Naive thymus-derived CD8-positive, alpha-beta T cell (primary cell): ENCODE results near the gene NCAM2. TPM values are rescaled to one million over a fixed set of nuclear protein-coding genes. Genes with fewer than 3 reads are reported as not detected.
A peak's percentile ranks its signal among the peaks of the same experiment; 100 is the strongest.

ENCODE experiments used
- ATAC-seq, 2 donors: fragments of 150-1000 bp; cut with Tn5 transposase in 1 of 2; sonication (Bioruptor Pico), chemical (Tn5 transposase) in 1 of 2; 1 replicate in 1 of 2; 2 replicates in 1 of 2; pipeline ENCODE4 v1.10.0; 2021; ENCODE audit warnings: mild to moderate bottlenecking in 2 of 2, moderate library complexity in 2 of 2
- POLR2A ChIA-PET: fragments of 350-600 bp; sonication (Branson Sonifier 250); formaldehyde crosslinking; loops from one replicate; lab custom pipeline; 2021; ENCODE audit warnings: antibody characterized with exemption; lab: Charles Lee
- DNase-seq, 10 donors: peaks; one replicate each; pipeline versions ENCODE4 v3.0.0 to v3.0.0-alpha.2; 2020 to 2022
- H3K27ac Mint-ChIP-seq, 10 donors: one replicate each; pipeline ENCODE4 v1.8.0; 2020 to 2022; ENCODE audit warnings: mild to moderate bottlenecking in 10 of 10, mixed read lengths in 10 of 10, moderate library complexity in 4 of 10, inconsistent platforms in 1 of 10
- H3K27me3 Mint-ChIP-seq, 5 donors: one replicate each; pipeline ENCODE4 v1.8.0; 2021 to 2022; ENCODE audit warnings: mixed read lengths in 5 of 5
- H3K36me3 Mint-ChIP-seq, 3 donors: one replicate each; pipeline ENCODE4 v1.8.0; 2020 to 2022; ENCODE audit warnings: mixed read lengths in 3 of 3, mild to moderate bottlenecking in 2 of 3, inconsistent platforms in 1 of 3
- H3K4me1 Mint-ChIP-seq, 4 donors: one replicate each; pipeline ENCODE4 v1.8.0; 2021 to 2022; ENCODE audit warnings: mixed read lengths in 4 of 4
- H3K4me3 Mint-ChIP-seq, 10 donors: one replicate each; pipeline ENCODE4 v1.8.0; 2020 to 2022; ENCODE audit warnings: mild to moderate bottlenecking in 10 of 10, mixed read lengths in 10 of 10, moderate library complexity in 6 of 10, inconsistent platforms in 1 of 10
- H3K9me3 Mint-ChIP-seq, 9 donors: one replicate each; pipeline ENCODE4 v1.8.0; 2020 to 2022; ENCODE audit warnings: mixed read lengths in 9 of 9, mild to moderate bottlenecking in 3 of 9, inconsistent platforms in 1 of 9, moderate library complexity in 1 of 9
- polyA plus RNA-seq, 3 donors: library from polyadenylated mRNA; unstranded; fragments of 300-500 nt; fragmentation: Illumina TruSeq; gene quantifications; one replicate each; pipeline ENCODE4 v1.2.3, GENCODE V29; 2021
- total RNA-seq, 8 experiments: library from RNA in 2 of 8; stranded (reverse) in 2 of 8; gene quantifications; one replicate each; pipeline ENCODE4 v1.2.3 and lab custom pipeline; 2021 to 2026

Gene NCAM2
- total and polyA plus RNA-seq, 5 experiments from 2014 or later, result not detected

DNA sequence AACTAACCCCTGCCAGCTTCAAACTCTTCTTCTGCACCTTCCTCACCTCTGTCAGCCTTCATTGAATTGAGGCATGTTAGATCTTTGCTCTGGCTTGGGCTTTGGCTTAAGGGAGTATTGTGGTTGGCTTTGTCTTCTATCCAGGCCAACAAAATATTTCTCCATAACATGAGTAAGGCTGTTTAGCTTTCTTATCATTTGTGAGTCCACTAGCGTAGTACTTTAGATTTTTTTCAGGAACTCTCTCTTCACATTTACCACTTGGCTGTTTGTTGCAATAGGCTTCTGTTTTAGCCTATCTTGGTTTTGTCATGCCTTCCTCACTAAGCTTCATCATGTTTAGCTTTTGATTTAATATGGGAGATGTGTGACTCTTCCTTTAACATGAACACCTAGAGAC lies 417.5 kb downstream of the NCAM2 start:
- H3K4me1 Mint-ChIP-seq, result no peaks in the 10 kb centered on the region
- DNase-seq (no peak), ATAC-seq (no peak)
- POLR2A ChIA-PET, result no interaction called here
- no peaks in the 10 kb centered on the region for H3K27me3 Mint-ChIP-seq
- peaks cover 0 to 15% (median 5%) of the 10 kb centered on the region in 9 donors for H3K9me3 Mint-ChIP-seq
- no peak overlapping the region for H3K4me3 Mint-ChIP-seq
- no peaks in the 10 kb centered on the region for H3K36me3 Mint-ChIP-seq
- no peak overlapping the region for H3K27ac Mint-ChIP-seq

DNA sequence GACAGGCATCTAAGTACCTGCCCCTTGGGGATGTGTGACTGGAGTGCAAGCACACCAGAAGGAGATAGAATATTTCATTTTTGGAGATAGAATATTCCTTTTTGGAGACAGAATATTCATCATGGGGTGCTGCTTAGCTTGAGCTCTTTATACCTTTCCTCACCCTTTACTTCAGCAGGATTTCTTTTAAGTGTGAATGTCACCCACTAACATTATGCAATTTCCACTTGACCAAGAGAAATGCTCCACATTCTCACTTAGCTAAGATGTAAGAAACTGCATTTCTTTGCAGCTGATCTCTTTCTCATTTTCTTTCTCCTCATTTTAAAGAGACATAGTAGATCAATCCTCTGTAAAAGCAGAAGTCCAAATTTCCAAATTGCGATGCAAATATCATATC lies 436.7 kb downstream of the NCAM2 start:
- DNase-seq, result no peak
- Mint-ChIP-seq H3K27ac (no peak overlapping the region), H3K36me3 (no peaks in the 10 kb centered on the region), H3K4me1 (no peaks in the 10 kb centered on the region), H3K27me3 (no peaks in the 10 kb centered on the region), H3K4me3 (no peak overlapping the region), H3K9me3 (peaks cover 0 to 10% (median 0%) of the 10 kb centered on the region in 9 donors)
- POLR2A ChIA-PET, result no interaction called here
- no peak for ATAC-seq

DNA sequence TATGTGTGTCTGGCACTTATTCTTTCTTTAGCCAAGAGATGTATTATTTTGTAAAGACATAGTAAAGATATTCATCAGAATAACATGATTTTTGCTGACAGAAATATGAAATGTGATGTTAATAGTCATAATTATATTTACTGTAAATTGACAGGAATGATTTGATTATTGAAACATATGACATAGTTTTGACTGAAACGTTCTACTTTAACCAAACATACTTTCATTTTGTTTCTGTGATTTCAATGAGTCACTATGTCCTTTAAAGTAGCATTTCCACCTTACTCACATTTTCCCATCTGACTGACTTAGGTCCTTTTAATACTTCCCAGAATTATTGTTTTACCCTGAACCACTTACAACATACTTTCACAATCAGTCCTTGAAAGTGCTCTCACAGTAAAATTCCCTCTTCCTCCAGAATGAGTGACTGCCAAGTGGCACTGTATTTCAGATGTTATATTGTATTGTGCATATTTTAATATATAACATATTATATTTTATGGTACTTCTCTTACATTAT lies 437.9 kb downstream of the NCAM2 start:
- H3K27ac Mint-ChIP-seq, result no peak overlapping the region
- no peak overlapping the region for H3K4me3 Mint-ChIP-seq
- peaks cover 0 to 10% (median 0%) of the 10 kb centered on the region in 9 donors for H3K9me3 Mint-ChIP-seq
- no peaks in the 10 kb centered on the region for H3K4me1 Mint-ChIP-seq
- ATAC-seq, result no peak
- POLR2A ChIA-PET, result no interaction called here
- H3K27me3 Mint-ChIP-seq, result no peaks in the 10 kb centered on the region
- no peak for DNase-seq
- no peaks in the 10 kb centered on the region for H3K36me3 Mint-ChIP-seq

DNA sequence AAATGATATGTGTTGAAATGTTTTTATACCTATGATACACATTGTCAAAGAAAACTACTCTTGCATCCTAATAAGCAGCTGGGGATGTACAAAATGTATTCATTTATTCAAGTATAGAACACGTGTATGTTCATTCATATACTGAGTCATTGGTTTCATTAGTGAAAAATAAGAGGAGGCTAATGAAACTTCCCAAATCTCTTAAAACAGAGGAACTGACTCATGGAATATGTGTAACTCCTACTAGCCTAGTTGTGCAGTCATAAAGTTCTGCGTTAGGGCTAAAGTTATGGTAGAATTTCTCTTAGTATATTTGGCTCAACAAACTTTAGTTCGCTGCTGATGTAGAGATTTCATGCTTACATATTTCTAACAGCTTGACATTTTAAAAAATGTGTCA lies 441.6 kb downstream of the NCAM2 start:
- H3K9me3 Mint-ChIP-seq, result peaks cover 0 to 19% (median 2%) of the 10 kb centered on the region in 9 donors
- DNase-seq, result no peak
- H3K36me3 Mint-ChIP-seq, result no peaks in the 10 kb centered on the region
- POLR2A ChIA-PET, result no interaction called here
- no peak for ATAC-seq
- H3K27me3 Mint-ChIP-seq, result no peaks in the 10 kb centered on the region
- H3K4me1 Mint-ChIP-seq, result no peaks in the 10 kb centered on the region
- H3K27ac Mint-ChIP-seq, result no peak overlapping the region
- H3K4me3 Mint-ChIP-seq, result no peak overlapping the region

DNA sequence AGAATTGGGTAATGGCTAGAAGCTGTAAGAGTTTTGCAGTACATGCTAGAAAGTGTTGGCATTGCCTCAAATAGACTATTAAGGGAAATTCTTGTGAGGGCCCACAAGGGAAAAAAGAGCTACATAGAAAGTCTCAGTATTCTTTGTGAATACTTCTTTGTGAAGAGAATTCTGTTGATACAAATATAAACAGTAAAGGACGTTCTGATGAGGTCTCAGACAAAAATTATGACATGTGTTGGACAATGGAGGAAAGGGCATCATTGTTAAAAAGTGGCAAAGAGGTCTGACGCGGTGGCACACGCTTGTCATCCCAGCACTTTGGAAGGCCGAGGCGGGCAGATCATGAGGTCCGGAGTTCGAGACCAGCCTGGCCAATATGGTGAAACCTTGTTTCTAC lies 458.9 kb downstream of the NCAM2 start:
- Mint-ChIP-seq H3K27ac (no peak overlapping the region), H3K9me3 (peaks cover 0 to 6% (median 0%) of the 10 kb centered on the region in 9 donors), H3K4me3 (no peak overlapping the region), H3K4me1 (no peaks in the 10 kb centered on the region), H3K27me3 (no peaks in the 10 kb centered on the region), H3K36me3 (no peaks in the 10 kb centered on the region)
- POLR2A ChIA-PET, result no interaction called here
- ATAC-seq (no peak), DNase-seq (no peak)

DNA sequence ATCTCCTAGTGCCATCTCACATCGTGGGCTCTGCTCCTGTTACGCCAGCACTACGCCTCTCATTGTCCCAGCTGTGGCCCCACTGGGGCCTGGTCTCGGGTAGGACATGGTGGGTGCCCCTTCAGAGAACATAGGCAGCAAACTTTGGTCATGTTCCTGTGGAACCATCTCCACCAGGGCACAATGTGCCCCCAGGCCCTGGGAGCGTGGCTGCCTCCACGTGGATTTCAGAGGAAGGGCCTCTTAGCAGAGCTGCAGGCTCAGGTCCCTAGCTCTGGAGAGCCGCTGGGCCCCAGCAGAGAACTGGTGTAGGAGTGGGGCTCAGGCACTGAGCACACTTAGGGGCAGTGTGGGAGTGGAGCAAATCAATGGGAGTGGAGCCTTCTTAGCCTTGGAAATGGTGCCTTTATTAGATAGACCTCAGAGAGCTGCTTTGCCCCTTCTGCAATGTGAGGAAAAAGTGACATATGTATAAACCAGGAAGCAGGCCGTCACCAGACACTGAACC lies 460.0 kb downstream of the NCAM2 start:
- peaks cover 0 to 6% (median 0%) of the 10 kb centered on the region in 9 donors for H3K9me3 Mint-ChIP-seq
- H3K4me3 Mint-ChIP-seq, result no peak overlapping the region
- POLR2A ChIA-PET, result no interaction called here
- H3K27me3 Mint-ChIP-seq, result no peaks in the 10 kb centered on the region
- no peaks in the 10 kb centered on the region for H3K4me1 Mint-ChIP-seq
- no peaks in the 10 kb centered on the region for H3K36me3 Mint-ChIP-seq
- no peak overlapping the region for H3K27ac Mint-ChIP-seq
- DNase-seq (peak in 1 of 10 donors; percentile 47), ATAC-seq (no peak)

DNA sequence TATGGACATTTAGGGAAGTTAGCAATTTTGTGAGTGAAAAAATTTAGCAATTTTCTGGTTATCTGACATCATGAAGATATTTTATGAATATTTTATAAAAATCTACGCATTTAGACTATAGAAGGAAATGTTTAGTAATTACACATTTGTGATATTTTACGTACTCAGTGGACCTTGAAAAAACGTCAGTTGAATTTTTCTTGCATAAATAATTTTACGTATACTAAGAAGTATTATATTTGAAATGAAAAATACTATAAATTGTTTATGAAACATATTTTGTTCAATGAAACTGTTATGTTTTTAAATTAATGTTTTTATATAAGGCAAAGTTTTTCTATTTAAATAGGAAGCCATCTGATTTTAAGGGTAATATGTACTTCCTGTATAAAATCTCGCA lies 462.8 kb downstream of the NCAM2 start:
- H3K4me3 Mint-ChIP-seq, result no peak overlapping the region
- peaks cover 0 to 6% (median 0%) of the 10 kb centered on the region in 9 donors for H3K9me3 Mint-ChIP-seq
- no peaks in the 10 kb centered on the region for H3K4me1 Mint-ChIP-seq
- H3K27me3 Mint-ChIP-seq, result no peaks in the 10 kb centered on the region
- H3K27ac Mint-ChIP-seq, result no peak overlapping the region
- no peaks in the 10 kb centered on the region for H3K36me3 Mint-ChIP-seq
- no peak for ATAC-seq
- no peak for DNase-seq
- POLR2A ChIA-PET, result no interaction called here

DNA sequence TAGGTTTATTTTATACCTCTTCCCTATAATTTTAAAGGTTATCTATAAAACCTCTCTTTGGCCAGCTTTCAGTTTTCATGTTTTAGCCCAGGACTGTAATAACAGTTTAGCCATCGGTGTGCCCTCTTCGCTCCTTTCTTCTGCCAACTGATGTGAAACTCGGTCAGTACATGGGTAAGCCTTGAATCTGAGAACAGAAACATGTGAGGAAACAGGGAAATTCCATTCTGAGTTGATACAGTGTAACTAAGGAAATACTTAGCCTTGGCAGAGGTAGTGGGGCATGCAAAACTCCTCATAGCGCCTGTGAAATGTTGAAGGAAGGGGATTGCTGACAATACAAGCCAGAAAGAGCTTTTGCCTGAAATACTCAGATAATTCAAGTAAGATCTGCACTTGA lies 465.2 kb downstream of the NCAM2 start:
- Mint-ChIP-seq H3K27ac (no peak overlapping the region), H3K36me3 (no peaks in the 10 kb centered on the region), H3K27me3 (no peaks in the 10 kb centered on the region), H3K9me3 (peaks cover 0 to 6% (median 0%) of the 10 kb centered on the region in 9 donors), H3K4me3 (no peak overlapping the region), H3K4me1 (no peaks in the 10 kb centered on the region)
- no peak for DNase-seq
- POLR2A ChIA-PET, result no interaction called here
- no peak for ATAC-seq

DNA sequence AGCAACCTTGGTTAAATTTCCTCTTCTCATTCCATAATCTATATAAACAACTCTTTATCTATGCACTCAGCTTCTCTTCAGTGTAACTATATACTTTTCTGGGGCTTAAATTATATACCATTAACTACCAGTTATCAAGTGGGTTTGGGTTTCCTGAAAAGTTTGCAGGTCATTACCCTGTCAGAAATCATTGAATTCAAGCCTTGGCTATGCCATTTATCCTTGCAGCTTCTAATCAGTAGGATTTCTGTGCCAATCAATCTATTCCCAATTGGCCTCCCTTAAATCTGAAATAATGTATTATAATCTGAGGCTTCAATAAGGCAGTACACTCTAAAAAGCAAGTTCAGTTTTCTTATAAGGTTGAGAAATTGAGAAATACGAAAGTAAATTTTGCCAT lies 466.5 kb downstream of the NCAM2 start:
- Mint-ChIP-seq H3K27me3 (no peaks in the 10 kb centered on the region), H3K4me3 (no peak overlapping the region), H3K27ac (no peak overlapping the region), H3K4me1 (no peaks in the 10 kb centered on the region), H3K9me3 (peaks cover 0 to 6% (median 0%) of the 10 kb centered on the region in 9 donors), H3K36me3 (no peaks in the 10 kb centered on the region)
- DNase-seq, result no peak
- ATAC-seq, result no peak
- POLR2A ChIA-PET, result no interaction called here

DNA sequence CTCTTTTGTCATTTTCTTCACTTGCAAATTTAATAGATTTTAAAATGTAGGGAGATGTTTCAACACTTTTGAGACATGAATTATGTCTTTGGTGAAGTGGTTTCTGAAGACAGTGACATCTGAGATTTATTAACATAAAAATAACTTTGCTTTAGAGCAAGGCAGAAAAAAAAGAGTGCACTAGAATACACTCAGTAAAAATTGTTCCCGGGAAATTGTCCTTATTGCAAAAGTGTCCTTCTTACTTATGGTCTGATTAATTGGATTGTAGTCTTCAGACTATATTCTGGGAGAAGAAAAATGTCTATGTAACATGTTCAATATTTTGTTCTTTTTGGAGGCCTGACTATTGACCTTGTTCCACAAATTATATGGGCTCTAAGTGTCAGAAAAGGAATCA lies 468.5 kb downstream of the NCAM2 start:
- no peak overlapping the region for H3K4me3 Mint-ChIP-seq
- no peak for ATAC-seq
- no peaks in the 10 kb centered on the region for H3K4me1 Mint-ChIP-seq
- peaks cover 0 to 8% (median 0%) of the 10 kb centered on the region in 9 donors for H3K9me3 Mint-ChIP-seq
- no peak for DNase-seq
- H3K27me3 Mint-ChIP-seq, result no peaks in the 10 kb centered on the region
- H3K36me3 Mint-ChIP-seq, result no peaks in the 10 kb centered on the region
- H3K27ac Mint-ChIP-seq, result no peak overlapping the region
- POLR2A ChIA-PET, result no interaction called here

DNA sequence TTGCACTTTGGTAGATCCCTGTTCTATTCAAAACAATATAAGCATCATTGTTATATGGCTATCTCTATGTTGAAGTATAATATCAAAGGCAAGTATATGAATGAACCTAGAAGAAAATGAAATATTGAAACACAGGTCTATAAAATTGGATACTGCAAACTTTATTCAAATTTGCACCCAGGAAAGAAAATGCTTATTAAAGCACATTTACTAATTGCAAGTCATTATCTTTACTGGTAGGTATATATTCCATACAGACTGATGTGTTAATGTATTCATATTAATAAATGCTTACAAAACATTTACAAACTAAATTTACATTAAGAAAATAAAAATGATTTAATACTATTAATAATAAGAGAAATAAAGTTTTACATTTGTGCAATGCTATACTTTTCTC lies 469.8 kb downstream of the NCAM2 start:
- H3K4me1 Mint-ChIP-seq, result no peaks in the 10 kb centered on the region
- H3K27ac Mint-ChIP-seq, result no peak overlapping the region
- H3K4me3 Mint-ChIP-seq, result no peak overlapping the region
- DNase-seq, result no peak
- no peaks in the 10 kb centered on the region for H3K27me3 Mint-ChIP-seq
- POLR2A ChIA-PET, result no interaction called here
- H3K36me3 Mint-ChIP-seq, result no peaks in the 10 kb centered on the region
- no peak for ATAC-seq
- peaks cover 0 to 8% (median 0%) of the 10 kb centered on the region in 9 donors for H3K9me3 Mint-ChIP-seq

DNA sequence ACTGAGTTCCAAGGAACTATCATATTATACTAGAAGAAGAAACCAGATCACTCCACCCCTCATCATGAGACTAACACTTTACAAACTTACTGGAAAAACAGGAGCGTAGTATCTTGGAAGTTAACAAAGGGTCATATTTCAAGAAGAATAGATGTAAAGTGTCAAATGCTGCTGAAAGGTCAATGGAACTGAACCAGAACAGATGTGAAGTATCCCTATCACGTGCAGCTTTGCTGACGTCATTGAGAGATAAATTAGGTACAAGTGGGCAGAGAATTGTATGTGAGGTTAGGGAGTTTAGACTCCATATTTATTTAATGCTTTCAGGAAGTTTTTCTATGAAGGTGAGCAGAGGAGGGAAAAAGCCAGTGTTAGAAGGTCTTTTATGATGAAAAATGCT lies 483.0 kb downstream of the NCAM2 start:
- POLR2A ChIA-PET, result no interaction called here
- Mint-ChIP-seq H3K36me3 (no peaks in the 10 kb centered on the region), H3K27me3 (no peaks in the 10 kb centered on the region), H3K4me1 (no peaks in the 10 kb centered on the region), H3K27ac (no peak overlapping the region), H3K4me3 (no peak overlapping the region), H3K9me3 (peaks cover 0 to 19% (median 7%) of the 10 kb centered on the region in 9 donors)
- DNase-seq (no peak), ATAC-seq (no peak)

DNA sequence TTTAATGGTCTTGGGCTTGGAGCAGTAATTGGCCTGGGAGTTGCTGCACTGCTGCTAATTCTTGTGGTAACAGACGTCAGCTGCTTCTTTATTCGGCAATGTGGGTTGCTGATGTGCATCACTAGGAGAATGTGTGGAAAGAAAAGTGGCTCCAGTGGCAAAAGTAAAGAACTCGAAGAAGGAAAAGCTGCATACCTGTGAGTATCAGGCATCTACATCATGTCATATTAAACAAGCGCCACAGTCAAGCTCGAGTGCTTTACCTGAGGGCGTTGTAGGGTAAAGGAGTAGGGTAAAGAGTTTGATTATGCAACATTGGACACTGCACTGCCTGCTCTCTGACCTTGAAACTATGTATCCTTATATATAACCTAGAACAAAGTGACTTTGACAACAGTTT lies 510.6 kb downstream of the NCAM2 start:
- POLR2A ChIA-PET, result no interaction called here

DNA sequence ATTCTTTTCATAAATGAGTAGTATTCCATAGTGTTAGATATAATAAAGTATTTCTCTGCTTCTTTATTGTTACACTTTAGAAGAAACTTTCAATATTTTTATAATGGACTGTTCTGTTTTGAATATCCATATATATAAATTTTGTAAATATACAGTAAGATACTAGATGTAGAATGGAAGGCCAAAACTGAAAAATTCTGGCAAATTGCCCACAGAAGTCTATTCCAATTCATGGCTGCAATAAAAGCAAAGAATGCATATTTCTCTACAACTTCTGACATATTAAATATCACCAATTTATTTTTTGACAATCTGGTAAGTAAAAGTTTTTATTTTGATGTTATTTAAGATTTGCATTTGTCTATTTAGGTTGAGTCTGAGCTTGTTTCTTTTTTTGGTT lies 532.5 kb downstream of the NCAM2 start:
- H3K36me3 Mint-ChIP-seq, result no peaks in the 10 kb centered on the region
- no peaks in the 10 kb centered on the region for H3K27me3 Mint-ChIP-seq
- no peak for DNase-seq
- peaks cover 0 to 8% (median 0%) of the 10 kb centered on the region in 9 donors for H3K9me3 Mint-ChIP-seq
- no peaks in the 10 kb centered on the region for H3K4me1 Mint-ChIP-seq
- no peak for ATAC-seq
- no peak overlapping the region for H3K27ac Mint-ChIP-seq
- POLR2A ChIA-PET, result no interaction called here
- no peak overlapping the region for H3K4me3 Mint-ChIP-seq

More for the DNA sequence above, 510.6 kb downstream of the NCAM2 start:
- Mint-ChIP-seq H3K27ac (no peak overlapping the region), H3K27me3 (no peaks in the 10 kb centered on the region), H3K36me3 (no peaks in the 10 kb centered on the region), H3K4me3 (no peak overlapping the region), H3K4me1 (no peaks in the 10 kb centered on the region), H3K9me3 (peaks cover 0 to 13% (median 5%) of the 10 kb centered on the region in 9 donors)
- DNase-seq (no peak), ATAC-seq (no peak)
